HG03097 (cell line): Measurements from ENCODE around the gene KXD1.
A peak's percentile ranks its signal among the peaks of the same experiment; 100 is the strongest.
"Not testable (repeated sequence)": the region's sequence is repeated elsewhere in the genome, so short reads cannot be mapped to it uniquely, and the experiment has no call there.

Experiments
- ATAC-seq: cut with Tn5 transposase; IDR thresholded peaks from one replicate; pipeline ENCODE4 v1.9.1; 2021; ENCODE audit not compliant: unreplicated experiment, low FRiP score

Gene KXD1

GRCh38 chr19:18576383-18576782, 18.7 kb downstream of the KXD1 start:
- ATAC-seq = no peak

DNA sequence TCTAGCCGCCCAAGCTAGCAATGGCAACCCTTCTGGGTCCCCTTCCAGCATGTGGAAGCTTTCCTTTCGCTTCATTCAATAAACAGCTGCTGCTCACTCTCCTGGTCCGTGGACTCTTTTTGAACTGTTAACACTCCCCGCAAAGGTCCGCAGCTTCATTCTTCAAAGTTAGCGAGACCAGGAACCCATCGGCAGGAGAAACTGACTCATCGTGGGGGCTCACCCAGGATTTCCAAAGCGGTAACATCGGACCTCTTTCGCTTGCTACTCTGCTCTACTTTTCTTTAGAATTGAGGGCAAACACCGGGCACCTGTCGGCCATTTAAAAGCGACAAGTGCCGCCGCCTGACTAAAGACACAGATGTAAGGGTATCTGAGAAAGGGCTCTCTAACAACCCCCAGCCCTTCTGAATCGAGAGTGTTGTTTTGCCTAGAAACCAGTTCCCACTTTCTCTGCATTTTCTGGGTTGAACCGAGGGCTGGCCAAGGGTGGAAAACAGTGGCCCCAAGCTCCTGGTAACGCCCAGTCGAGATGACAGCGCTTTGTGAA, 19.8 kb downstream of the KXD1 start:
- ATAC-seq = no peak

- no peak for ATAC-seq
Measured at GRCh38 chr19:18580311-18580710, 22.6 kb downstream of the KXD1 start.

GRCh38 chr19:18586306-18586705, 28.6 kb downstream of the KXD1 start:
- ATAC-seq = no peak

DNA sequence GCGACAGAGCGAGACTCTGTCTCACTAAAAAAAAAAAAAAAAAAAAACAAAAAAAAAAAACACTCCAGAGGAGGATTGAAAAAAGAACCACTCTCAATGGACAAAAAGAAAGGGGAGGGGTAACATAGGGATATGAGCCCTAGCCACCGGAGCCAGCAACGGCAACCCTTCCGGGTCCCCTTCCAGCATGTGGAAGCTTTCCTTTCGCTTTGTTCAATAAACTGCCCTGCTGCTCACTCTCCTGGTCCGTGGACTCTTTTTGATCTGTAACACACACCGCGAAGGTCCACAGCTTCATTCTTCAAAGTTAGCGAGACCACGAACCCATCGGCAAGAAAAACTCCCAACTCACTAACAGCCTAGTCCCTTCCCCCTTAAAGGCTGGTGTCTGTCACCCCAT, 29.9 kb downstream of the KXD1 start:
- no peak for ATAC-seq

DNA sequence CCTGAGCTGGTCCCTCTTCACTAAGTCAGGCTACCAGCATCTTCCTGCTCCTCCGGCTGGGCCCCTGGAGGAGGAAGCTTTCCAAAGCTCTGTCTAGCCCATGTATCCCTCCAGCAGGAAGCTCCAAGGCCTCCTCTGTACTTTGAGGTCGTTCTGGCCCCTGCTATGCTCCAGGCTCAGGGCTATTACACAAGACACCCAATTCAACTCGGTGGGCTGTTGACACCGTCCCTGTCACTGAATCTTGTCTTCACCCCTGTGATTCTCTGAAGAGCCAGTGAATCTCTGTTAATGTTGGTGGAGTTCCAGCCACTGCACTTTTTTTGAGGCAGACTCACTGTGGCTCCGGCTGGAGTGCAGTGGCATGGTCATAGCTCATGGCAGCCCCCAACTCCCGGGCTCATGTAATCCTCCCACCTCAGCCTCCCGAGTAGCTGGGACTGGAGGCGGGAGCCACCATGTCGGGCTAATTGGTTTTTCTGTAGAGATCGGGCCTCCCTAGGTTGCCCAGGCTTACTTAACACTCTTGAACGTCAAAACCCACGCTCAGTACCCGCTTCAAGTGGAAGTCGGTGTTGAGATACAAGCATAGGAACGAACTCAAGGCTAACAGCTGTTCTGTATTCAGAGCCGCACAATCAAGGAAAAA, 30.4 kb downstream of the KXD1 start:
- ATAC-seq = no peak

DNA sequence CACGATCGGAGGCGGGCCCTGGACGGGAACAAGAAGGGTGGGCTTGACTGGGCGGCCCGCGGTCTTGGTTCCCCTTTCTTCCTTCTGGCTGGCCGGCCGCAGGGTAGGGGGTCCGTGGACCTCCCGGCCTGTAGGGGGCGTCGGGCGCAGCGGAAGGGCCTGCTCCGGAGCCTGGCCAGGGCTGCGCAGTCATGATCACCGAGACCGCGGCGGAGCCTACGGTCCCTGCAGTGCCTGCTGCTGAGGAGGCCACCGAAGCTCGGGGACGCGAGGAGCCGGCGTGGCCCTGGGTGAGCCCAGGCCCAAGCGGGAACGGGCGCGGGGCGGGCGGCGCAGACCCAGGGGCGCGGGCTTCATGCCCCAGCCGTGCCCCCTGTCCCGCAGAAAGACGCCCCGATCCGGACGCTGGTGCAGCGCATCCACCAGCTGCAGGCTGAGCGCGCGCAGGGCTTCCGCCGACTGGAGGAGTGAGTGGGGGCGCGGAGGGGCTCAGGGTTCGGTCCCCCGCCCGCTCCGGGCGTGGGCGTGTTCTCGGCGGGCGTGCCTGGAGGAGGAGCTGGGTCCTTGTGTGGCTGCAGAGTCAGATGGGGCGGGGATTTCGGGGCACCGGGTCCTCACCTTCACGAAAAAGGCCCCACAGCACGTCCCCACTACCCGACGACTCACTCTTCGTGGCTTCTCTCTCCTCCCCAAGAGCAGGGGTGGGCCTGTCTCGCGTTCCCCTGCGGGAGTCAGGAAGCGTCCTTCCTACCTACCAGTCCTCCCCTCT, 31.1 kb downstream of the KXD1 start, which contains the start of gene REX1BD:
TSS of gene REX1BD (plus strand) at position 188 of the 769 bp plus-strand sequence. CDS start at position 192, 4 bp downstream.
- ATAC-seq = peak; percentile 74

DNA sequence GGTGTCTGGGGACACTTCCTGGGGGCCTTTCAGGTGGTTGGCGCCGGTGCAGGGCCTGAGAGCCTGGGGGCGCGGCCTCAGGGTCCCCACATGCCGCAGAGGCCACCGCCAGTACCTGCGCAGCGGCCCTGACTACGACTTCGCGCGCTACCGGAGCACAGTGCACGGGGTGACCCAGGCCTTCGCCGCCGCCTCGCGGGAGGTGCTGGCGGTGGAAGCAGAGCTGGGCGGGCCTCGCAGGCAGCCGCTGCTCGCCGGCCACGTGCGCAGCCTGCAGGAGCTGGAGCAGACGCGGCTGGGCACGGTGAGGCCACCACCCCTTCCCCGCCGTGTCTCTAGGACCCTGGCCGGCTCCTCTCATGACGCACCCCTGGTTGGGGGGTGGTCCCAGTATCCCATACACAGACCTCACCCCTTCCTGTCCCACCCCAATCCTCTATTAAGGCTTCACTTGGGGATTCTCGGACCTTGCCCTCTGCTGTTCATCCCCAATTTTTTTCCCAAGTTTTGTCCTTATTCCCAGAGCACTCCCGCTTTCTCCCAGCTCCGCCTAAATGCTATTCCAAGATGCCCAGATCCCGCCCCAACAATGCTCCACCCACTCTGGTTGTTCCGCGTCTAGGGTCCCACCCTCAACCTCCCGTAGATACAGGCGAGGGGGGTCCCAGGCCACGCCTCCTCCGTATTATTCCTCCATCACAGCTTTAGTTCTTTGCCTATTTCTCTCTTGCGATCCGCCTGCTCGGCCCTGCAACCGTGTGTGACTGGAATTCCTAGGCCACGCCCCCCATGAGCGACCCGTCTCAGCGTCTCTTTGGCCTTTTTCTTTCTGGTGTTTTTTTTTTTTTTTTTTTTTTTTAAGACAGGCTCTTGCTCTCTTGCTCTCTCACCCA, 32.0 kb downstream of the KXD1 start:
- ATAC-seq = peak; percentile 20

GRCh38 chr19:18590273-18591272, 32.9 kb downstream of the KXD1 start:
- ATAC-seq = no peak

- ATAC-seq = no peak
Measured at GRCh38 chr19:18591735-18592385, 34.2 kb downstream of the KXD1 start.

- not testable (repeated sequence) for ATAC-seq
Measured at GRCh38 chr19:18592732-18593131, 35.1 kb downstream of the KXD1 start.

- ATAC-seq = no peak
Measured at GRCh38 chr19:18593367-18594095, 35.9 kb downstream of the KXD1 start.

DNA sequence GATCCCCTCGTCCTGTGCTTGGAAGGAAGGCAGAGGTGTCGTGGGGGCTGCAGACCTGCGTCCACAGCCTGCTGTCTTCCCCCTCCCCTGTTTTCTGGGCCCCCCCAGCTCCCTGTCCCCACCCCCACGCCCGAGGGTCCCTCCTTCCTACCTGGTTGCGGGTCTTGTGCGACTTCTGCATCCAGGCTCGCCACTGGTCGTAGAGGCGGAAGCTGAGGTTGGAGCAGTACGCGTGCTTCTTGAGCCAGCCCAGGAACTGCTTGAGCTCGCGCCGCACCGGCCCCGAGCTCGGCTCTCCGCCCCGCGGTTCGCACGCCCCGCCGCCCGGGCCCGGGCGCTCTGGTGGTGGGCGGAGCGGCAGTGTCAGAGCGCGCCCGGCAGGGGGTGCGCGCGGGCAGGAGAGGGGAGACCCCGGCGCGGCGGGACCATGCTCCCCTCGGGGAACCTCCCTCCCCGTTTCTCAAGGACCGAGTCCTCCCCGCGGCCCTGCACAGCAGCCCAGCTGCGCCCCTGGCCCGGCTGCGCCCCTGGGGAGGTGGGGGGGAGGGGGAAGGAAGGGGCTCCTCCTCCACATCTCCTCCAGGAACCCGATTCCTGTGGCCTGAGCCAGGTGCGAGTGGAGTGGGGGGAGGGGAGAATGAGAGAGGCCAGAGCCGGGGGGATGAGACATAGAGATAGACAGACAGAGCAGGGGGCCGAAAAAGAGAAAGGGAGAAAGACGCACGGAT, 36.6 kb downstream of the KXD1 start:
- no peak for ATAC-seq

DNA sequence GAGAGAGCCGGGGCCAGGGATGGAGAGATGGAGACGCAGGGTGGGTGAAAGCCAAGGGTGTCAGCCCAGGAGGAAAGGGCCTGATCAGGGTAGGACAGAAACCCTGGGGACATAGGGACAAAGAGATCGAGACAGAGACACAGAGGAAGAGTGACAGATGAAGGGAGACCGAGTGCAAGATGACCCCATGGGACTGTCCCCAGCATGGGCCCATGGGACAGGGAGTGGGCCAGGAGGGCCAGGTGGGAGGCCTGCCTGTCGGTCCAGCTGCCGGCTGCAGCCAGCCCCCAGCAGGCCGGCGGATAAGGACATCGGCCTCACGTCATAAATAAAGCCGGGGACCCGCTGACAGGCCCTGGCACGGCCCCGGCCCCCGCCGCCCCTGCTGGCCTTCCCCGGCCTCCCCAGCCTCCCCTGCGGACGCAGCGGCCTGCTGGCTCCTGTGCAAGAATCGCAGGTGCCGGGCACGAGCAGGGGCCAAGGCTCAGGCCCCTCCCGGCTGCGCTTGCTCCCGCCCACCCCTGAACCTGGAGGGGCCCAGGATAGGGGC, 37.2 kb downstream of the KXD1 start:
- no peak for ATAC-seq

DNA sequence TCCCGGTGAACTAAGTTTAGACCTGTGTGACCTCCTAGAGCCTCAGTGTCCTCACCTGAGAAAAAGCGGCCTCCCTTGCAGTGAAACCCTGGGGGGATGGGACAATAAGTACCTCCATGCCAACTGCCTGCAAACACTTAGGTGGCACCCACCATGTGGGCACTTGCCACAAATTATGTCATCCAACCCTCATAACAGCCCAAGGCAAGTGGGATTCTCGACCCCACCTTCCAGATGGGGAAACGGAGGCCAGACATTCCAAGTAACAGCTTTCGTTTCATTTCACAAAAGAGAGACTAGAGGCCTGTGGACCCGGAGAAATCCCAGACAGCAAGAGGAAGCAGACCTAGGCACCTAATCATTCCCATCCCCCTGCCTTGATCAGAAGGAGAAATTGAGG, 37.8 kb downstream of the KXD1 start:
- ATAC-seq = no peak

DNA sequence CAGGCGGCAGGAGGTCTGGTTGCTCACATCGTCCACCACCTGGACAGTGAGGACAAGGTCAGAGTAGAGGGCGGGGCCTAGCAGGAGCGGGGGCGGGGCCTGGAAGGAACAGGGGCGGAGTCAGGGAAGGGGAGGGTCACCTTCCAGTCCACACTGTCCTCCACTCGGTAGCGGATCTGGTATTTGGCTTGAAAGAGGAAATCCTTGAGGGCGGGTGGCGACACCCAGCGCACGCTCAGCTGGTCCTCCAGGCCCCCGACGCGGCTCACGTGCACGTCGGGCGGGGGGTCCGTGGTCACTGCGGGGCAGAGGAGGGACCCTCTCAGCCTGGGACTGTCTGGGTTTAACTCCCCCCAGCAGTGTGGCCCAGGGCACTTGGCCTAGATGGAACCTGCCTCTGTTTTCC, 39.1 kb downstream of the KXD1 start:
- ATAC-seq = no peak

DNA sequence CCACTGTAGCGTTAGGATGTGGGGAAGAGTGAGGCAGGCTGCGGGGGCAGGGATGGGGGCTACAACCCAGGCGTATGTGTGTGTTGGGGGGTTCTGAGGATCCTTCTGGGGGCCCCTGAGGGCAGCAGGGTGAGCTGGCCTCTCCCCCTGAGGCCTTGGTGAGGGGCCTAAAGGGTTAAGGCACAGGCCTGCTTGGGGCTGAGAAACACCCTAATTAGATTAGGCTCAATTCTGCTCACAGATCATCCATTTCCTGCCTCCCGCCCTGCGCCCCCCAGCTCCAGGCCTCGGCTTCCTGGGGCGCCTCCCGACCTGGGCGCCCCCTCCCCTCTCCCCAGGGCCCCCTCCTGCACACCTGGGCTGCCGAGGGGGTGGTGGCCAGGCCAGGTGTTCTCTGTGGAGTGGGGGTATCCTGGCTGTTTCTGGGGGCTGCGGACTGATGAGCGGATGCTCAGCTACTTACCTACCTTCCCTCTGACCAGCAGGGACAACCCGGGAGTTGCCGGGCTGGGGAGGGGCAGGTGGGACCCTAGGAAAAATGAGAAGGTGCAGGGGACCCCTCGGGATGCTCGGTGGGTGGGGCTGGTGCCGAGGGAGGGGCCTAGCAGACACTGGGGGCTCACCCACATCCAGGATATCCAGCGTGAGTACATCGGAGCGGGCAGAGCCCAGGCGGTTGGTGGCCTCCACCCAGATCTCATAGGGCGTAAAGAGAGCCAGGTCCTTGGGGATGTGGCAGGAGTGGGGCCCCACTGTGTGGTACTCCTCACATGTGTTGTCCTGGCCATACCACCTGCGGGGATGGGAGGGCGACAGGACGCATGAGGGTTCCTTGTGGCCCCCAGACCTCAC, 40.4 kb downstream of the KXD1 start:
- ATAC-seq = no peak
